PC-9 (cell line): ENCODE results near the gene RNF151.

Experiments
- EZH2 ChIP-seq: fragments of 200-600 bp; sonication (generic); IDR thresholded peaks from 2 replicates; pipeline ENCODE4 v1.8.0; 2017; ENCODE audit warnings: antibody characterized with exemption, low read depth
- TF ChIP-seq, protein P1 (sequence below): fragments of 200-600 bp; sonication (generic); conservative IDR thresholded peaks from 2 replicates; pipeline ENCODE4 v1.6.1; 2017; ENCODE audit warnings: mixed run types, antibody characterized with exemption, mild to moderate bottlenecking, moderate library complexity

DNA sequence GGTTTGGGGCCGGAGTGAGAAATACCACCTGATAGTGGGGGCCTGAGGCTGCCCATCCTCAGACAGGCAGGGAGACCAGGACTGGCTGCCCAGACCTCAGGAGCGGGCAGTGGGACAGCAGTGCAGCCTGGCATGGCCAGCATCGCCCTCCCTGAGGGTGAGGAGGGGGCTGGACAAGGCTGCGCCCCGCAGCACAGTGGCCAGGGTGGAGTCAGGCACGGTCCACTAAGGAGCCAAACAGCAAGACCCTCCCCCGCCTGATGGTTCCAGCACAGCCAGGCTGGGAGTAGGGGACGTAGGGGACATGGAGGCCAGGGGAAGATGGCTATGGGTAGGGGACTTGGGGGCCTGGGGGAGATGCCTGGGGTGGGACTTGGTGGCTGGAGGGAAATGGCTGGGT lies 39.7 kb downstream of the RNF151 start:
- TF ChIP-seq, protein P1, sequence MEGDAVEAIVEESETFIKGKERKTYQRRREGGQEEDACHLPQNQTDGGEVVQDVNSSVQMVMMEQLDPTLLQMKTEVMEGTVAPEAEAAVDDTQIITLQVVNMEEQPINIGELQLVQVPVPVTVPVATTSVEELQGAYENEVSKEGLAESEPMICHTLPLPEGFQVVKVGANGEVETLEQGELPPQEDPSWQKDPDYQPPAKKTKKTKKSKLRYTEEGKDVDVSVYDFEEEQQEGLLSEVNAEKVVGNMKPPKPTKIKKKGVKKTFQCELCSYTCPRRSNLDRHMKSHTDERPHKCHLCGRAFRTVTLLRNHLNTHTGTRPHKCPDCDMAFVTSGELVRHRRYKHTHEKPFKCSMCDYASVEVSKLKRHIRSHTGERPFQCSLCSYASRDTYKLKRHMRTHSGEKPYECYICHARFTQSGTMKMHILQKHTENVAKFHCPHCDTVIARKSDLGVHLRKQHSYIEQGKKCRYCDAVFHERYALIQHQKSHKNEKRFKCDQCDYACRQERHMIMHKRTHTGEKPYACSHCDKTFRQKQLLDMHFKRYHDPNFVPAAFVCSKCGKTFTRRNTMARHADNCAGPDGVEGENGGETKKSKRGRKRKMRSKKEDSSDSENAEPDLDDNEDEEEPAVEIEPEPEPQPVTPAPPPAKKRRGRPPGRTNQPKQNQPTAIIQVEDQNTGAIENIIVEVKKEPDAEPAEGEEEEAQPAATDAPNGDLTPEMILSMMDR: no peak
- TF ChIP-seq EZH2: no peak
